GM18517 (cell line): ENCODE data around the gene RAB7A.
"Not testable (repeated sequence)": the region's sequence is repeated elsewhere in the genome, so short reads cannot be mapped to it uniquely, and the experiment has no call there.

Experiments
- ATAC-seq: cut with Tn5 transposase; IDR thresholded peaks from one replicate; pipeline ENCODE4 v1.9.1; 2021; ENCODE audit warnings: mild to moderate bottlenecking, moderate library complexity; ENCODE audit not compliant: unreplicated experiment

RAB7A gene

DNA sequence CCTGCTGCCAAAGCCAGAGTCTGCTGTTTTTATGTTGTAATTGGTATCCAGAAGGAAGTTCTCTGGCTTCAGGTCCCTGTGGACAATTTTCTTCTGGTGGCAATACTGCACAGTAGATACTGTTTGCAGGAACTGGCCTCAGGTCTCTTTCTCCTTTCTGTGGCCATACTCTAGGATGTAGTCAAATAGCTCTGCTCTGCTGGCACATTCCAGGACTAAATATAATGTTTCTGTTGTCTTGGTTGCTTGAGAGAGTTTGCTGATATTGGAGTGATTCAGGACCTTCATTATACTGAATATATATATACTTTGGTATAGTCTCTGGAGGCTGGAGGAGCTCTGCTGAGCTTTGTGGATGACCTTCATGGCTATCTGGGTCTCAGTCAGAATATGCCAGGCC, 23.1 kb downstream of the RAB7A start:
- no peak for ATAC-seq

- not testable (repeated sequence) for ATAC-seq
Observed at GRCh38 chr3:128749561-128749960, 23.6 kb downstream of the RAB7A start.

DNA sequence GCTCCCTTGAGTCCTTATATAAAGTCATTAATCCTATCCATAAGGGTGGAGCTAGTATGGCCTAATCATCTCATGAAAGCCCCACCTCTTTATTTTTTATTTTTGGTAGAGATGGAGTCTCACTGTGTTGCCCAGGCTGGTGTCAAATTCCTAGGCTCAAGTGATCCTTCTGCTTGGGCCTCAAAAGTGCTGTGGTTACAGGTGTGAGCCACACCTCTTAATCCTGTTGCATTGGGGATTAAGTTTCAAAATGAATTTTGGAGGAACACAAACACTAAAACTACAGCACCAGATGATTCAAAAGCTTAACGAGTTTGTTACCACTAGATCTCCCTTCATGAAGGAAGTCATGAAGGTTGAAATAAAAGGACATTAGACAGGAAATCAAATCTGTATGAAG, 27.7 kb downstream of the RAB7A start:
- ATAC-seq = no peak

- no peak for ATAC-seq
Observed at GRCh38 chr3:128760042-128760441, 34.1 kb downstream of the RAB7A start.

- no peak for ATAC-seq
Observed at GRCh38 chr3:128760881-128761280, 34.9 kb downstream of the RAB7A start.

DNA sequence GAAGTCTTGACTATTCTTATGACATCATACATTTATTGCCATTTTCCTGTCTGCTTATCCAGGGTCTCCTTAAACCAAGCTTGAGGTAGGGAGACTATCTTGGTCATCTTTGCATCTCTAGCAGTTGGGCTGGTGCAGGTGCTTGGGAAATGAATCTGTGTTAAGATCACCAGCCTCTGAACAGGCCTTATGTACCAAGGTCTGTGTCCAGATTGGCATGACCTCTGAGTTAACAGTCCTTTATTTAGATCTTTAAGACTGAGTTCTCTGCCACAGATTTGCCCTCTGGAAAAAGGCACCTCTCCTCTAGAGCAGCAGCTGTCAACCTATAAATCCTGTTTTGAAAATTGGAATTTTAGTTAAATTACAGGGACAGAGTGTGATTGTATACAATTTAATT, 35.4 kb downstream of the RAB7A start:
- ATAC-seq = no peak

- no peak for ATAC-seq
Observed at GRCh38 chr3:128763967-128764366, 38.0 kb downstream of the RAB7A start.

- no peak for ATAC-seq
Observed at GRCh38 chr3:128764863-128765262, 38.9 kb downstream of the RAB7A start.

DNA sequence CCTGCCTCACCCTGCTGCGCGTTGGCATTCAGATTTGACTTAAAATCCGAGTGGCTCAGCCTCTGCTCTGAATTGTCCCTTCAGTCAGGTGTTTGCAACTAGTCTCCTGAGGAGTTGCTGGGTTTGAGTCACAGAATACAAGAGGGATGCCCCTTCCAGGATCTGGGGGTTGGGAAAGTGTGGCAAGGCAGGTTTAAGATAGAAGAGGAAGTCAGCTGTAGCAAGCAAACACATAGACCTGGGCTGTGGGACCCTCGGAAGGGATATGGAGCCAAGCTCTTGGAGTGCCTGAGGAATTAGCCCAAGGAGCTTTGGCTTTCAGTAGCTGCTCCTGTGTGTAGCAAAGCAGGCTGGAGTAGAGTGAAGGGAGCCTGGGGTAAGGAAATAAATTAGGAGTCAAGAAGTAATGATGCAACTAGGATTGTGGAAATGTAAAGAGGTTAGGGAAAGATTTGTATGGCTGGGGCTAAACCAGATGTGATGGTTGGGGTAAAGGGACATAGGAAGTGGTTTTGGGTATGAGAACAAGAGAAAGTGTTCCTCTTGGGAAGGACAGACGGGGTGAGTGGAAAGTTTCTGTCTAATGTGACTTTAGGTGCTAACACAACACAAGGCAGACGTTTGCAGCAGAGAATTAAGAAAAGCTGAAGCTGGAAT, 41.2 kb downstream of the RAB7A start:
- ATAC-seq = no peak

DNA sequence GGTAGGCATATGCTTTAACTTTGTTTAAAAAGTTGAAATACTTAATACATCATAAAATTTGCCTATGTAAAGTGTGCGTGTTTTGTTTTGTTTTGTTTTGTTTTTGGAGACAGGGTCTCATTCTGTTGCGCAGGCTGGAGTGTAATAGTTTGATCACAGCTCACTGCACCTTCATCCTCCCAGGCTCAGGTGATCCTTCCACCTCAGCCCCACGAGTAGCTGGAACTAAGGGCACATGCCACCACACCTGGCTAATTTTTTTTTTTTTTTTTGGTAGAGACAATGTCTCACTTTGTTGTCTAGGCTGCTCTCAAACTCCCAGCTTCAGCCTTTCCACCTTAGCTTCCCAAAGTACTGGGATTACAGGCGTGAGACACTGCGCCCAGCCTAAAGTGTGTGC, 42.5 kb downstream of the RAB7A start:
- ATAC-seq = no peak

- no peak for ATAC-seq
Observed at GRCh38 chr3:128770387-128770786, 44.4 kb downstream of the RAB7A start.

DNA sequence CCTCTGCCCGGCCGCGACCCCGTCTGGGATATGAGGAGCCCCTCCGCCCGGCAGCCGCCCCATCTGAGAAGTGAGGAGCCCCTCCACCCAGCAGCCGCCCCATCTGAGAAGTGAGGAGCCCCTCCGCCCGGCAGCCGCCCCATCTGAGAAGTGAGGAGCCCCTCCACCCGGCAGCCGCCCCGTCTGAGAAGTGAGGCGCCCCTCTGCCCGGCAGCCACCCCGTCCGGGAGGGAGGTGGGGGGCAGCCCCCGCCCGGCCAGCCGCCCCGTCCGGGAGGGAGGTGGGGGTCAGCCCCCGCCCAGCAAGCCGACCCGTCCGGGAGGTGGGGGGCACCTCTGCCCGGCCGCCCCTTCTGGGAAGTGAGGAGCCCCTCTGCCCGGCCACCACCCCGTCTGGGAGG, 47.2 kb downstream of the RAB7A start:
- not testable (repeated sequence) for ATAC-seq

- ATAC-seq = not testable (repeated sequence)
Observed at GRCh38 chr3:128773592-128773991, 47.6 kb downstream of the RAB7A start.

- no peak for ATAC-seq
Observed at GRCh38 chr3:128775241-128775640, 49.3 kb downstream of the RAB7A start.

DNA sequence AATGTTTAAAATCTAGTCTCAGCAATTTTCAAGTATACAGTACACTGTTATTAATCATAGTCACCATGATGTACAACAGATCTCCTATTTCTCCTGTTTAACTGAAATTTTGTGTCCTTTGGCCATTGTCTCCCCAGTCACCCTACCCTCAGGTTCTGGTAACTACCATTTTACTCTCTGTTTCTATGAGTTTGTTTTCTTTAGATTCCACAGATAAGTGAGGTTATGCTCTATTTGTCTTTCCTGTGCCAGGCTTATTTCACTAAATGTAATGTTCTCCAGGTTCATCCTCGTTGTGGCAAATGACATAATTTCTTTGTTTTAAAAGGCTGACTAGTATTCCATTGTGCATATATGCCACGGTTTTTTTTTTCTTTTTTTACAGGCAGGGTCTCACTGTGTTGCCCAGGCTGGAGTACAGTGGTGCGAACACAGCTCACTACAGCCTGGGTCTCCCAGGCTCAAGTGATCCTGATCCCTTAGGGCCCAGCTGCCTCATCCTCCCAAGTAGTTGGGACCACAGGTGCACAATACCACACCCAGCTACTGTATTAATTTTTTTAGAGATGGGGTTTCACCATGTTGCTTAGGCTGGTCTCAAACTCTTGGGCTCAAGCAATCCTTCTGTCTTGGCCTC, 50.0 kb downstream of the RAB7A start:
- no peak for ATAC-seq

DNA sequence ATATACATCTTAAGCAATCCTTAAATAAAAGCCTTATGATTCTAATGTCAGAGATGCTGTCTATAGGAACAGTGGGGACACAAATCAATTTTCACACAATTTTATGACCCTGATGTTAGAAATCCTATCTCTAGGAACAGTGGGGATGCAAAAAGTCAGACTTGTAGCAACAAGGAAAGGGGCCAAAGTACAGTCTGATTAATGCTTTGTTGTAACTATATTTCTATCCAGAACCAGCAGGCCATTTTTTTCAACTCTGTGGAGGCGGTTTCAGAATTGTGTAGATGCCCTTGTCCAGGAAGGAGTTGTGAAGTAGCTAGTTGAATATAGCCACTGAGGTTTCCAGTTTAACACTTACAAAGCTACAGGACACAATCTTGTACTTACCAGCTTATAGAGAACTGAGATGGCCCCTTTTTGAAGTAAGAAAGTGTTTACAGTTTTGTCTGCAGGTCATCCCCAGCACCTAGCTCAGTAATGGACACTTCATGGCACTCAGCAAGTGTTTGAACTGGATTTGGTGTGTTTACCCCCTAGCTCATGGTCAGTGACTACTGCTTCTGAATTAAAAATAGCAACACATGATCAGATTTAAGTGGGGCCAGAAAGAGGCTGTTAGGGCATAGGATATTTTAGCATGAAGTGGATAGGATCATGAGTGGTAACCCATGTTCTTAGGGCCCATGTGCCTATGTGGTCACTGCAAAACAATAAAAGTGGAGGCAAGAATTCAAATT, 54.3 kb downstream of the RAB7A start:
- no peak for ATAC-seq

DNA sequence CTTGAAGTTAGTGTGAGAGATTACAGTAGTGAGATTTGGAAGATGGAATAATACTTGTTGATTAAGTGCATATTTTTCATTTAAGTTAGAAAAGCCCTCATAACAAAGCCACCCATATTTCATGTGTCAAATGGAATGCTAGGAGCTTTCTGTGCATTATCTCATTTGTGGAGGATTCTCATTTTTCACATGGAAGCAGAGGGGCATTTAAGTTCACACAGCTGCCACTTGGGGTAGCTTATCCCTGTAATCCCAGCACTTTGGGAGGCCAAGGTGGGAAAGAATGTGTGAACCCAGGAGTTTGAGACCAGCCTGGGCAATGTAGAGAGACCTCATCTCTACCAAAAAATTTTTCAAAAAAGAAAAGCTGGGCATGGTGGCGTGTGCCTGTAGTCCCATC, 55.2 kb downstream of the RAB7A start:
- no peak for ATAC-seq

- no peak for ATAC-seq
Observed at GRCh38 chr3:128782282-128783146, 56.5 kb downstream of the RAB7A start.

GRCh38 chr3:128783774-128784173, 57.8 kb downstream of the RAB7A start:
- no peak for ATAC-seq

DNA sequence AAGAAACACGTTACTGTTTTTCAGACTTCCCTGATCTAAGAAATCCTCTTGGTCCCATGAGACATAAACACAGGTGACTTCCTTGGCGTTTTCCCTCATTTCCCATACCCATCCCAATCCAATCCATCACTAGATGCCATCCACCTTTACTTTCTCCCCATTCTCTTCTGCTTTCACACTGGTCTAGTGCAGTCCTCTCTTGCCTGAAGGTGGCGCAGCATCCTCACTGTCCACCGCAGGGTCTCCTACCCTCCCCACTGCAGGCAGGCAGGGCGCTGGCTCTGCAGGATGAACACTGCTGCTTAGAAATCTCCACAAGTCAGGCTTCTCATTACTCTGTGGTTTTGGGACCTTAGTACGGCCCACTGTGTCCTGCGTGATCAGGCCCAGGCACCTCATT, 58.2 kb downstream of the RAB7A start:
- ATAC-seq = no peak

GRCh38 chr3:128784843-128785242, 58.9 kb downstream of the RAB7A start:
- no peak for ATAC-seq
